GM23338 (cell line): Measurements from ENCODE around the gene SARM1.

Source experiments
- EZH2 ChIP-seq: fragments of 200-600 bp; sonication (generic); IDR thresholded peaks from one replicate; pipeline ENCODE4 v1.8.0; 2017; ENCODE audit warnings: antibody characterized with exemption, mild to moderate bottlenecking, low read depth; ENCODE audit not compliant: unreplicated experiment
- ZNF331 ChIP-seq: fragments of 250-450 bp; sonication (Bioruptor Pico); IDR thresholded peaks from 2 replicates; pipeline ENCODE4 v1.5.0; 2020; ENCODE audit warnings: low read depth, mild to moderate bottlenecking, moderate library complexity
- TF ChIP-seq, protein P1 (sequence below), 2 experiments: fragments of 200-600 bp in 1 of 2; sonication (generic) in 1 of 2; conservative IDR thresholded peaks; 2 replicates each; pipeline versions ENCODE4 v1.5.1 to v1.6.1; 2016 to 2017; ENCODE audit warnings: antibody characterized with exemption in 2 of 2, low read depth in 2 of 2, mild to moderate bottlenecking in 2 of 2, moderate library complexity in 1 of 2

- TF ChIP-seq, protein P1, sequence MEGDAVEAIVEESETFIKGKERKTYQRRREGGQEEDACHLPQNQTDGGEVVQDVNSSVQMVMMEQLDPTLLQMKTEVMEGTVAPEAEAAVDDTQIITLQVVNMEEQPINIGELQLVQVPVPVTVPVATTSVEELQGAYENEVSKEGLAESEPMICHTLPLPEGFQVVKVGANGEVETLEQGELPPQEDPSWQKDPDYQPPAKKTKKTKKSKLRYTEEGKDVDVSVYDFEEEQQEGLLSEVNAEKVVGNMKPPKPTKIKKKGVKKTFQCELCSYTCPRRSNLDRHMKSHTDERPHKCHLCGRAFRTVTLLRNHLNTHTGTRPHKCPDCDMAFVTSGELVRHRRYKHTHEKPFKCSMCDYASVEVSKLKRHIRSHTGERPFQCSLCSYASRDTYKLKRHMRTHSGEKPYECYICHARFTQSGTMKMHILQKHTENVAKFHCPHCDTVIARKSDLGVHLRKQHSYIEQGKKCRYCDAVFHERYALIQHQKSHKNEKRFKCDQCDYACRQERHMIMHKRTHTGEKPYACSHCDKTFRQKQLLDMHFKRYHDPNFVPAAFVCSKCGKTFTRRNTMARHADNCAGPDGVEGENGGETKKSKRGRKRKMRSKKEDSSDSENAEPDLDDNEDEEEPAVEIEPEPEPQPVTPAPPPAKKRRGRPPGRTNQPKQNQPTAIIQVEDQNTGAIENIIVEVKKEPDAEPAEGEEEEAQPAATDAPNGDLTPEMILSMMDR (conservative IDR thresholded peaks at IDR 0.05; ENCODE audit: low read depth in 2 of 2) = no peak
- TF ChIP-seq EZH2 = no peak
- TF ChIP-seq ZNF331 = no peak
Observed at GRCh38 chr17:28391401-28391800, 19.9 kb downstream of the SARM1 start.
